ENCODE measurements around the gene PCDHGC5.

The PCDHGC5 gene

GRCh38 chr5:141478321-141478945 is 10.4 kb upstream of the PCDHGC5 start:
- Histone ChIP-seq H3K27me3 (ENCODE audit: control insufficient read depth, insufficient read depth, low read length) (peaks cover 13% of the 10 kb centered on the region; the same call in 1 of the 2 replicates), H3K4me3 (ENCODE audit: low read length) (no peak overlapping the region), H3K4me1 (ENCODE audit: control insufficient read depth, insufficient read depth, low read length) (peaks cover 1% of the 10 kb centered on the region; the same call in 1 of the 2 replicates), H3K27ac (ENCODE audit: low read length) (no peak overlapping the region), H3K9me3 (ENCODE audit: control insufficient read depth, insufficient read depth, low read length) (no peaks in the 10 kb centered on the region), H3K36me3 (ENCODE audit: control insufficient read depth, insufficient read depth, low read length) (peaks cover 3% of the 10 kb centered on the region; the same call in 1 of the 2 replicates)
- DNase-seq (ENCODE audit: low read depth, low spot score), result no peak
- no CpG with 5 or more reads among the region's 20 CpGs for WGBS (ENCODE audit: insufficient coverage, insufficient read length)

DNA sequence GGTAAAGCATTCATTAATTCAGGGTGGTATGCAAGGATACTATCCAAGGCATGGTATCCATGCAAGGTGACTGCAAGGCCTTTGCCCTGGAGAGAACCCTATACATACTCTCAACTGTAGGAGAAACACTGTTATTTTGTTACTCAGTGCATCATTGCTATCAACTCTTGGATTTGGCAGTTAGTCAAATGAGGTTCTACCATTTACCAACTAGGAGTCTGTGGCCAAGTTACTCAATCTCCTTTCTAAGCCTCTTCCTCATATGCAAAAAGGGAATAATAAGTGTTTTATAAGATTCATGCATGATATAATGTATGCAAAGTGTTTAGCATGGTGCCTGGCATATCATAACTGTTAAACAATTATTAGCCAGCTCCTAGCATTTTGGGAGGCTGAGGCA is 9.1 kb upstream of the PCDHGC5 start:
- Histone ChIP-seq H3K4me3 (ENCODE audit: low read length) (no peak overlapping the region), H3K36me3 (ENCODE audit: control insufficient read depth, insufficient read depth, low read length) (peaks cover 3% of the 10 kb centered on the region; the same call in 1 of the 2 replicates)

DNA sequence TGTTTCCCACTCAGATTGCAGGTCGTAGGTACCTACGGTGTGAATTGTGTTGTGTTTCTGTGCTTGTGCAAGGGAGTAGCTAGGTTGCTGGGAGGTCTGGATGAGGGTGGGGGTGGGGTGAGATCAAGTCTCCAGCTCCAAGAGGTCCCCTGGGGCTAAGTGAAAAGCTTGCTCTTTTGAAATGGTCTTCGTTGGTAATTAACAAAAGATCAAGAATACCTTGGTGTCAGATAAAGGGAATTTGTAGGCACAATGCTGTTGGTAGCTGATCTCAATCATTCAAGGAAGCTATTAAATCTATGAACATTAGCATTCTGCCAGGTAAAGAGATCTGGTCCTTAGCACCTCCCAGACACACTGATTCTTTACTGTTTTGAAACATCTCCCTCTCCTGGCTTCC is 5.0 kb upstream of the PCDHGC5 start:
- no peak overlapping the region for H3K27ac ChIP-seq (ENCODE audit: low read length)
- H3K36me3 ChIP-seq (ENCODE audit: control insufficient read depth, insufficient read depth, low read length), result no peaks in the 10 kb centered on the region
- H3K9me3 ChIP-seq (ENCODE audit: control insufficient read depth, insufficient read depth, low read length), result no peaks in the 10 kb centered on the region
- H3K27me3 ChIP-seq (ENCODE audit: control insufficient read depth, insufficient read depth, low read length), result peaks cover 2% of the 10 kb centered on the region; the same call in 1 of the 2 replicates
- H3K4me3 ChIP-seq (ENCODE audit: low read length), result no peak overlapping the region; the same call in 1 of the 2 replicates
- H3K4me1 ChIP-seq (ENCODE audit: control insufficient read depth, insufficient read depth, low read length), result peaks cover 2% of the 10 kb centered on the region; the same call in 1 of the 2 replicates
- DNase-seq (ENCODE audit: low read depth, low spot score), result no peak
- no CpG with 5 or more reads among the region's 3 CpGs for WGBS (ENCODE audit: insufficient coverage, insufficient read length)

More for the DNA sequence above, 9.1 kb upstream of the PCDHGC5 start:
- no peak for DNase-seq (ENCODE audit: low read depth, low spot score)
- Histone ChIP-seq H3K27me3 (ENCODE audit: control insufficient read depth, insufficient read depth, low read length) (peaks cover 13% of the 10 kb centered on the region; the same call in 1 of the 2 replicates), H3K9me3 (ENCODE audit: control insufficient read depth, insufficient read depth, low read length) (no peaks in the 10 kb centered on the region), H3K27ac (ENCODE audit: low read length) (no peak overlapping the region), H3K4me1 (ENCODE audit: control insufficient read depth, insufficient read depth, low read length) (peaks cover 2% of the 10 kb centered on the region; the same call in 1 of the 2 replicates)

DNA sequence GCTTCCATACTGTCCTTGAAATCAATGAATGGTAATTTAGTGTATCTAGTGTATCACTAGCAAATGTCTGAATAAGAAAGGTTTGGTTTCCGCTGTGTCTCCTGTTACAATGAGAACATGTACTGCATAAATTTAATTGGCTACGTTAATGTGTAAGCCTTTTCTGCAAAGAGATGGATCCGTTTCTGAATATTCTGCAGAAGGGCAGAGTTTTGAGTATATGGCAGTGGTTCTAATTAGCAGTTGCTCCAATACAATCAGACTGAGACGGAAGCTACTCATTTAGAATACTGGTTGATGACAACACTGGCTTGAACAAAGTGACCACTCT is 4.6 kb upstream of the PCDHGC5 start:
- no CpG with 5 or more reads among the region's 4 CpGs for WGBS (ENCODE audit: insufficient coverage, insufficient read length)
- DNase-seq (ENCODE audit: low read depth, low spot score), result no peak
- Histone ChIP-seq H3K36me3 (ENCODE audit: control insufficient read depth, insufficient read depth, low read length) (no peaks in the 10 kb centered on the region), H3K27ac (ENCODE audit: low read length) (no peak overlapping the region), H3K4me1 (ENCODE audit: control insufficient read depth, insufficient read depth, low read length) (peaks cover 2% of the 10 kb centered on the region; the same call in 1 of the 2 replicates), H3K9me3 (ENCODE audit: control insufficient read depth, insufficient read depth, low read length) (no peaks in the 10 kb centered on the region), H3K4me3 (ENCODE audit: low read length) (no peak overlapping the region; the same call in 1 of the 2 replicates), H3K27me3 (ENCODE audit: control insufficient read depth, insufficient read depth, low read length) (peaks cover 2% of the 10 kb centered on the region; the same call in 1 of the 2 replicates)

GRCh38 chr5:141484641-141485311 is 4.1 kb upstream of the PCDHGC5 start, which contains the start of gene PCDHGC4:
Gene PCDHGC4 (plus strand): TSS chr5:141485030. CDS start chr5:141485174, 144 bp downstream.
- Histone ChIP-seq H3K4me1 (ENCODE audit: control insufficient read depth, insufficient read depth, low read length) (peaks cover 2% of the 10 kb centered on the region; the same call in 1 of the 2 replicates), H3K36me3 (ENCODE audit: control insufficient read depth, insufficient read depth, low read length) (no peaks in the 10 kb centered on the region), H3K4me3 (ENCODE audit: low read length) (peak within 1 kb of the TSS; percentile 44; the same call in 1 of the 2 replicates), H3K27me3 (ENCODE audit: control insufficient read depth, insufficient read depth, low read length) (peaks cover 2% of the 10 kb centered on the region; the same call in 1 of the 2 replicates), H3K27ac (ENCODE audit: low read length) (no peak within 1 kb of the TSS), H3K9me3 (ENCODE audit: control insufficient read depth, insufficient read depth, low read length) (no peaks in the 10 kb centered on the region)
- no peak for DNase-seq (ENCODE audit: low read depth, low spot score)
- no CpG with 5 or more reads among the region's 39 CpGs for WGBS (ENCODE audit: insufficient coverage, insufficient read length)

DNA sequence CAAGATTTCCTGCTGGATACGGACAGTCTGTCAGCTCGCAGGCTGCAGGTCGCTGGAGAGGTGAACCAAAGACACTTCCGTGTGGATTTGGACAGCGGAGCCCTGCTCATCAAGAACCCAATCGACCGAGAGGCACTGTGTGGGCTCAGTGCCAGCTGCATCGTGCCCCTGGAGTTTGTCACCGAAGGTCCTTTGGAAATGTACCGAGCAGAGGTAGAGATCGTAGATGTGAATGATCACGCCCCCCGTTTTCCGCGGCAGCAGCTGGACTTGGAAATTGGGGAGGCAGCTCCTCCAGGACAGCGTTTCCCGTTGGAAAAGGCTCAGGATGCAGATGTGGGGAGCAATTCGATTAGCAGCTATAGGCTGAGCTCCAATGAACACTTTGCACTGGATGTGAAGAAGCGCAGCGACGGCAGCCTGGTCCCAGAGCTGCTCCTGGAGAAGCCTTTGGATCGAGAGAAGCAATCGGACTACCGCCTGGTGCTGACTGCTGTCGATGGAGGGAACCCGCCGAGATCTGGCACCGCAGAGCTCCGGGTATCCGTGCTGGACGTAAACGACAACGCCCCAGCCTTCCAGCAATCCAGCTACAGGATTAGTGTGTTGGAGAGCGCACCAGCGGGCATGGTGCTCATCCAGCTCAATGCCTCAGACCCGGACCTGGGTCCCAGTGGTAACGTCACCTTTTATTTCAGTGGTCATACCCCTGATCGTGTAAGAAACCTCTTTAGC is 3.4 kb upstream of the PCDHGC5 start:
- H3K4me1 ChIP-seq (ENCODE audit: control insufficient read depth, insufficient read depth, low read length), result peaks cover 2% of the 10 kb centered on the region; the same call in 1 of the 2 replicates
- no peak overlapping the region for H3K27ac ChIP-seq (ENCODE audit: low read length)
- H3K9me3 ChIP-seq (ENCODE audit: control insufficient read depth, insufficient read depth, low read length), result no peaks in the 10 kb centered on the region
- no CpG with 5 or more reads among the region's 38 CpGs for WGBS (ENCODE audit: insufficient coverage, insufficient read length)
- no peak for DNase-seq (ENCODE audit: low read depth, low spot score)
- no peaks in the 10 kb centered on the region for H3K36me3 ChIP-seq (ENCODE audit: control insufficient read depth, insufficient read depth, low read length)
- peaks cover 2% of the 10 kb centered on the region; the same call in 1 of the 2 replicates for H3K27me3 ChIP-seq (ENCODE audit: control insufficient read depth, insufficient read depth, low read length)
- peak overlapping the region; percentile 44; the same call in 1 of the 2 replicates for H3K4me3 ChIP-seq (ENCODE audit: low read length)

GRCh38 chr5:141486091-141486490 is 2.8 kb upstream of the PCDHGC5 start:
- Histone ChIP-seq H3K9me3 (ENCODE audit: control insufficient read depth, insufficient read depth, low read length) (no peaks in the 10 kb centered on the region), H3K36me3 (ENCODE audit: control insufficient read depth, insufficient read depth, low read length) (no peaks in the 10 kb centered on the region), H3K27me3 (ENCODE audit: control insufficient read depth, insufficient read depth, low read length) (peaks cover 5% of the 10 kb centered on the region; the same call in 1 of the 2 replicates), H3K27ac (ENCODE audit: low read length) (no peak overlapping the region), H3K4me1 (ENCODE audit: control insufficient read depth, insufficient read depth, low read length) (peaks cover 4% of the 10 kb centered on the region; the same call in 1 of the 2 replicates), H3K4me3 (ENCODE audit: low read length) (no peak overlapping the region)
- DNase-seq (ENCODE audit: low read depth, low spot score), result no peak
- no CpG with 5 or more reads among the region's 9 CpGs for WGBS (ENCODE audit: insufficient coverage, insufficient read length)

GRCh38 chr5:141487131-141487530 is 1.8 kb upstream of the PCDHGC5 start:
- no peak overlapping the region for H3K27ac ChIP-seq (ENCODE audit: low read length)
- no peaks in the 10 kb centered on the region for H3K9me3 ChIP-seq (ENCODE audit: control insufficient read depth, insufficient read depth, low read length)
- DNase-seq (ENCODE audit: low read depth, low spot score), result no peak
- no peaks in the 10 kb centered on the region; the same call in 1 of the 2 replicates for H3K36me3 ChIP-seq (ENCODE audit: control insufficient read depth, insufficient read depth, low read length)
- WGBS (ENCODE audit: insufficient coverage, insufficient read length), result no CpG with 5 or more reads among the region's 7 CpGs
- no peak overlapping the region for H3K4me3 ChIP-seq (ENCODE audit: low read length)
- peaks cover 14% of the 10 kb centered on the region; the same call in 1 of the 2 replicates for H3K27me3 ChIP-seq (ENCODE audit: control insufficient read depth, insufficient read depth, low read length)
- peaks cover 6% of the 10 kb centered on the region for H3K4me1 ChIP-seq (ENCODE audit: control insufficient read depth, insufficient read depth, low read length)

GRCh38 chr5:141489841-141490240 is 960 bp downstream of the PCDHGC5 start:
- no peak overlapping the region for H3K27ac ChIP-seq (ENCODE audit: low read length)

DNA sequence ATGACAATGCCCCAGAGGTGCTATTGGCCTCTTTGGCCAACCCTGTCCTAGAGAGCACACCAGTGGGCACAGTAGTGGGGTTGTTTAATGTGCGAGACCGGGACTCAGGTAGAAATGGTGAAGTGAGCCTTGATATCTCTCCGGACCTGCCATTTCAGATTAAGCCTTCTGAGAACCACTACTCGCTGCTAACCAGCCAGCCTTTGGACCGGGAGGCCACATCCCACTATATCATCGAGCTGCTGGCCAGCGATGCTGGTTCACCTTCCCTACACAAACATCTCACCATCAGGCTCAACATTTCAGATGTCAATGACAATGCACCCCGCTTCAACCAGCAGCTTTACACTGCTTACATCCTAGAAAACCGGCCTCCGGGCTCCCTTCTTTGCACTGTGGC is 1.4 kb downstream of the PCDHGC5 start:
- Histone ChIP-seq H3K27me3 (ENCODE audit: control insufficient read depth, insufficient read depth, low read length) (peaks cover 19% of the 10 kb centered on the region; the same call in 1 of the 2 replicates), H3K27ac (ENCODE audit: low read length) (no peak overlapping the region), H3K9me3 (ENCODE audit: control insufficient read depth, insufficient read depth, low read length) (no peaks in the 10 kb centered on the region), H3K36me3 (ENCODE audit: control insufficient read depth, insufficient read depth, low read length) (no peaks in the 10 kb centered on the region; the same call in 1 of the 2 replicates), H3K4me1 (ENCODE audit: control insufficient read depth, insufficient read depth, low read length) (peaks cover 8% of the 10 kb centered on the region), H3K4me3 (ENCODE audit: low read length) (no peak overlapping the region)
- no peak for DNase-seq (ENCODE audit: low read depth, low spot score)
- no CpG with 5 or more reads among the region's 10 CpGs for WGBS (ENCODE audit: insufficient coverage, insufficient read length)

More at GRCh38 chr5:141489841-141490240, 960 bp downstream of the PCDHGC5 start:
- Histone ChIP-seq H3K9me3 (ENCODE audit: control insufficient read depth, insufficient read depth, low read length) (no peaks in the 10 kb centered on the region), H3K4me3 (ENCODE audit: low read length) (no peak overlapping the region), H3K4me1 (ENCODE audit: control insufficient read depth, insufficient read depth, low read length) (peaks cover 4% of the 10 kb centered on the region), H3K36me3 (ENCODE audit: control insufficient read depth, insufficient read depth, low read length) (no peaks in the 10 kb centered on the region; the same call in 1 of the 2 replicates), H3K27me3 (ENCODE audit: control insufficient read depth, insufficient read depth, low read length) (peaks cover 19% of the 10 kb centered on the region; the same call in 1 of the 2 replicates)
- no peak for DNase-seq (ENCODE audit: low read depth, low spot score)
- no CpG with 5 or more reads among the region's 10 CpGs for WGBS (ENCODE audit: insufficient coverage, insufficient read length)

All from iPS DF 6.9 (cell line).